GM18870 (cell line): ENCODE results near the gene TTC21A.

Experiments used
- ATAC-seq: cut with Tn5 transposase; IDR thresholded peaks from one replicate; pipeline ENCODE4 v1.9.1; 2021; ENCODE audit warnings: moderate library complexity; ENCODE audit not compliant: unreplicated experiment

The TTC21A gene

DNA sequence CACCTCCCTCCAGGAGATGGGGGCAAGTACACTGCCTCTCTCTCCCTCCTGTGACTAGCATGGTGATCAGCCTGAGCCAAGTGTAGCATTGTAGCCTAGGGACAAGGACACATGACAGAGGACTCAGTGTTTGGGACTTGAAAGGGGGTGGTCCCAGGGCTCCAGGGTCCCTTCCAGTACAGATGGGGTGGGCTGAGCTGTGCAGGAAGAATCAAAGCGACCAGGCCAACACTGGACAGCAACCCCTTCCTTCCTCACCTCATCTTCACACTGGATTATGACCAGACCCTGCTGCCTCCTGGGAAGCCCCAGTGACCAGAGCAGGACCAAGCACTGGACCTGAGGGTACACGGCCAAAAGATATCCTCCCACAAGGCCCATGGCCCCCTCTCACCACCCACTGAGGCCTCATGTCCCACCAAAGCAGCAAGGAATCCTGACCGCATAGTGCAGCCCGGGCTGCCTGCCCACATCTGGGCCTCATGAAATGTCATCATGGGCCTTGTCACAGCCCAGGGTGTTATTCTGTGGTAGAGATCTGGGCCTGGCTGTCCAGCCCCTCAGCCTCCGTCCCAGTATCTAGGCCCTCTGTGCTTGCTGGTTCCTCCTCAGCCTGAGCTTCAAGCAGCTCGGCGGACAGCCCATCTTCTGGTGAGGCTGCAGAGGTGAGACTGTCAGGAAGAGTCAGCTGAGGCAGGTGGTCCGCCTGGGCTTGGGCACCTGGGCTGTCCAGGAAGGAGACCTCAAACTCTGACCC, 9.6 kb upstream of the TTC21A start:
- no peak for ATAC-seq

DNA sequence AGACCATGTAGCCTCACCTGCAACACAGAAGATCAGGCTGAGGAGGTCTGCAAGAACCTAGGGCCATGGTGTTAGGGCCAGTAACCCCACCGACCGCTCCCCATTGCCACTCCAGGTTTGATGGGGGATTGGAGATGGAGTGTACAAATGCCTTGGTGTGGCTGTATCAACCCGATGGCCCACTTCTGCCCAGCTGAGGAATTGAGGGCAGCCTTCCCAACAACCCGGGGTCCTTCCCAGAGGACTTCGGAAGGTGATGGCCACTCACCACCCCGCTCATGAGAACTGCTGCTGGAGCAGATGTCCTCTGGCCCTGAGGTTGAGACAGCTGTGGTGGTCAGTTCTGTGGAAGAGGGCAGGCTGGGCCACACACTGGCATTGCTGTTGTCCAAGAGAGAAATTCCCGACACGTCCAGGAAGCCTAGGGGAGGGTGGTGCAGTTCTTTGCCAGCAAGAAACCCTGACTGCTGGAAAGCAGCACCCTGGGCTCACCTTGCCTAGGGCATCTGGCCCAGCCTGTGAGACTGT, 8.9 kb upstream of the TTC21A start:
- ATAC-seq = no peak

DNA sequence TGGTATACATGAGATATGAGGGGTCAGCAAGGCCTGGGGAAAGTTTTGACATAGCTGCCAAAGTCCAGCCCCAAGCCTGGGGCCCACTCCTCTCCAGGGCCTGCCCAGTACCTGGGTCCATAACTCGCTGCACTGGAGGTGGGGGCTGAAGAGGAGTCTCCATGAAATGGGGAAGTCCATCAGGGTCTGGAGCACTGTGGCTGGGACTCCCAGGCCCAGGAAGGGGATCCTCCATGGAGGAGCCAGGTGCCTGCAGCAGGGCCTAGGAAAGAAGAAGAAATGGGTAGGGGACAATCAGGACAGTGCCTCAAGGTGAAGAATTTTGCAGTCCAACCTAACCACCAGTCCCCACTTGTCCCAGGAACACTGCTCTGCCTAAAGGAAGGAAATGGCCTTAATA, 8.2 kb upstream of the TTC21A start:
- ATAC-seq = no peak

- ATAC-seq = no peak
Measured at GRCh38 chr3:39099738-39100499, 7.6 kb upstream of the TTC21A start.

DNA sequence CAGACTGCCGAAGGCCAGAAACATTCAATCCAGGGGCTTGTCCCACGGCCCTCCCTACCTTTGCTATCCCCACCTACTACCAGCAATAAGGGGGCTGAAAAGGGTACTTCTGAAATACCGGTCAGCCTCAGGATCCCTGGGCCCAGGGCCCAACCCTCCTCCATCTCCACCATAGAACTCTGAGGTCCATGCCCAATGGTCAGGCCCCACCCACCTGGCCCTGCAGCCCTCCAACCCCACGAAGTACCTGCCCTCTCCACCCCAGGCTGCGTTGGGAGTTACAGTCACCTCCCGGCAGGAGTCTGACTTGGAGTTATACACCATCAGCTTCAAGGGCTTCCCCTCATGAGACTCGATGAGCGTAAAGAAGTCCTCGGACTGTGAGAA, 7.0 kb upstream of the TTC21A start:
- no peak for ATAC-seq

GRCh38 chr3:39101022-39101689, 6.3 kb upstream of the TTC21A start:
- ATAC-seq = no peak

DNA sequence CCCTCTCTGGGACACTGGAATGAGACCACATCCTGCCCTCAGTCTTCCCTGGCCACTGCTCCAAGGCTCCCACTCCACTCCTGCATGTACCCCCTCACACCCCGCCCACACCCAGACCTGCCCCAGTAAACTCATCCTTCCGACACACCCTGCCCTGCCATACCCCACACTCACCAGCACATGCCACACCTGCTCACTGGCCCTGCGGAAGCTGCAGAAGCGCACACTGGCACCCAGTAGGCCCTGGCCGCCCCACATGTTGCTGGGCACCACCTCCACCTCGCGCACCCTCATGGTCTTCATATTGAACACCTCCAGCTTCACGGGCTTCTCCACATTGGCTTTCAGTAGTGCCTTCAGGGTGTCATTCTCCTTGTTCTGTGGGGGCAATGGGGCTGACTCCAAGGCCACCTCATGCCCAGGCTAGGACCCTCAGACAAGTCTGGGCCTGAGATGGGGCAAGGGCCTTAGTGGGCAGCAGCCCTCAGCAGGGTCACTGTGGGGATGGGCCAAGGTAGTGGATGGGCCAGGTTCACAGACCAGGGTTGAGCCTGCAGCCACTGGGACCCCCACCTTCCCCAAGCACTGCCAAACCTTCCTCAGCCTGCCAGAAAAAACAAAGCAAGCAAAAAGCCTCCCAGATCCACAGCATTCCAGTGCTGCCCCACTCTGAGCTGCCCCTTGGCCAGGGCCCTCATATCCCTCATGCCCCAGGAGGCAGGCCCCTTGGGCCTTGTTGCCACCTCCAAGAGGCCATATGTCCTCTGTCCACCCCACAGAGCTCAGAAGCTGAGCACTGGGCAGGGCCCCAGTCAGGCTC, 4.8 kb upstream of the TTC21A start:
- ATAC-seq = no peak

GRCh38 chr3:39103324-39103693, 4.2 kb upstream of the TTC21A start:
- ATAC-seq = no peak

DNA sequence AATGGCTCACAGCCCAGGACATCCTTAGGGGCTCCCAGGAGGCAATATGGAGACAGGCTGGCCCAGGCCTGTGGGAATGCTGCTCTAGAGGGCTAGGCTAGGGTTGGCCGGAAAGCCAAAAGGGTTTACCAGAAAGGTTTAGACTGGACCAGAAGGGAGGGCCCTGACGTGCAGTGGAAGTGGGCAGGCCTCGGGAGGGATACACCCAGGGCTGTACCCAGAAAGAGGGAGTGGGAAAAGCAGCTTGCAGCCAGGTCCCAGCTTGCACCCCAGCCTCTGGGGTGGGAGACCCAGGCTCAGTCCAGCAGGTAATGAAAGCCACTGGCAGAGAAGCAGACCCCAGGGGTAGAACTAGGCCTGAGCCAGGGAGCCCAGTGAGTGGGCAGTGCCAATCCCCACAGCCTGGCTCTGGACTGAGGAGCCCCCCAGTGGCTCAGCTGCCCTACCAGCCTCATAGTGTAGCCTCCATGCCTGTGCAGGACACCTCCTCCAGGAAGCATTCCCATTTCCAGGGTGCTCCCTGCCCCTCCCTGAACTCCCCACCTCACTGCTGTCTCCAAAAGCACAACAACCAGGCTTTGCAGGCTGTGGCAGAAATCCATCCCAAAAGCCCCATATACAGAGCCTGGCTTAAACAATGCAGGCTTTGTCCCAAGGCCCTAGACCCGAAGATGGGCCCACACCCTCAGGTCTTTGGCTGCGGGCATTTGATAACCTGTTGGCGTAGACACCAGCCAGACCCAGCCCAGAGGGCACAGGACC, 3.5 kb upstream of the TTC21A start:
- ATAC-seq = no peak

DNA sequence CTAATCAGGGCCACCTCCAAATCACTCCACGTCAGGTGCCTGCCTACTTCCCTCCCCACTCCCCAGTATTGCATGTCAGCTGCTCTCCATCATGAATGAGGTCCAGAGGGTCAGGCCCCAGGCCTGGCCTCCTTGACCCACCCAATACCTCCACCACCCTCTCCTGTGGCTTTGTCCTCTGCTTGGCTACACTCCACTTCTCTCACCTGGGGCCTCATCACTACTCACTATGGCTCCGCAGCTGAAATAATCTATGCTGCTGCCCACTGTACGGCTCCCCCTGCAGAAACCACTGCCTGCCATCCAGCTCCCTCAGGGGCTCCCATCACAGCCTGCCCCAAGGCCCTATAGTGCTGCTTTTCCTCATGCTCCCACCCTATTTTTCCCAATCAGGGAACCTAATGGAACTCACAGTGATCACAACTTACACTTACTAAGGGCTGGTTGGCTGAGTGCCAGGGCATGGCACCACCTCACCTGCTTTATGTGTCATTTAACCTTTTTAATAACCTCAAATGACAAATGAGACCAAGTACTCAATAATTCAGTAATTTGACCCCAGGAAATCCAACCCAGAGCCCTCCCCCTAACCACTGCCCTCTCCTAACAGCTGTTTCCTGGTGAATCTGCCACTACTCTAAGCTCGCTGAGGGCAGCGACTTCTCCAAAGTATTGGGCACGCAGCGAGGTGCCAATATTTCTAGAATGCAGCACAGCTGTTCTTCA, 2.4 kb upstream of the TTC21A start:
- no peak for ATAC-seq

GRCh38 chr3:39105687-39106063, 1.8 kb upstream of the TTC21A start:
- no peak for ATAC-seq

GRCh38 chr3:39106281-39106811, 1.1 kb upstream of the TTC21A start:
- ATAC-seq = no peak

GRCh38 chr3:39106851-39107387, 561 bp upstream of the TTC21A start:
- ATAC-seq = no peak

DNA sequence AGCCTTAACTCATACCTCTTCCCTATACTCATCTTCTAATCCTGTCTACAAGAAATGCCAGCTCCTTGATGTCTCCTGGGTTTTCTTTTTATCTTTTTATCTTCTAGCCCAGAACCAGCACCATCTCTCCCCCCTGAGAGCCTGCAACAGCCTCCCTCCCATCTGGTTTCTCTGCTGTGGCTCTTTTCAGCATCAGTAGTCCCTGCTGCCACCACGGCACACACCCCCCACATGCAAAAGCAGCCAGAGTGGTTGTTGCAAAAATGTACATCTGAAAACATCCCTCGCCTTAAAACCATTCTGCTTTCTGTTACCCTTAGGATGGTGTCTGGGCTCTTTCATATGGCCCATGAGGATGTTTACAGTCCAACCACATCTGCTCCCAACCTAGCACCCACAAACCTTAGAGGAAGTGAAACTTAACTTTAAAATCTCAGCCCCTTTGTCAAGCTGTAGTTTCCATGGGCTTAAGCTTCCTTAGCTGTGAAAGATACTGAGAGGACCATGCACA, 775 bp downstream of the TTC21A start:
- peak; percentile 88 for ATAC-seq

DNA sequence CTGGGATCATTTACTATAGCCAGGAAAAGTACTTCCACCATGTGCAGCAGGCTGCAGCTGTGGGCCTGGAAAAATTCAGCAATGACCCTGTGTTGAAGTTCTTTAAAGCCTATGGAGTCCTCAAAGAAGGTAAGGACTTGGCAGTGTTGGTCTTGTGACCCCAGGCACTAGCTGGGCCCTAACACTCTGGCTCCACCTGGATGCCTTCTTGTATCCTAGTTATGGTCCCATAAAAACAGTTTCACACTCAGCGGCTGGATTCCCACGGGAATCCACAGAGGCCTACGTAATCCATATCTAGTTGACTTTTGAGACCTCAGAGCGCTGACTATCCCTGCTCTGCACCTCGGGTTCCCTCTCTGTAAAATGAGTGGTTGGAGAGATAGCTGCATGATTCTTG, 1.6 kb downstream of the TTC21A start:
- no peak for ATAC-seq

DNA sequence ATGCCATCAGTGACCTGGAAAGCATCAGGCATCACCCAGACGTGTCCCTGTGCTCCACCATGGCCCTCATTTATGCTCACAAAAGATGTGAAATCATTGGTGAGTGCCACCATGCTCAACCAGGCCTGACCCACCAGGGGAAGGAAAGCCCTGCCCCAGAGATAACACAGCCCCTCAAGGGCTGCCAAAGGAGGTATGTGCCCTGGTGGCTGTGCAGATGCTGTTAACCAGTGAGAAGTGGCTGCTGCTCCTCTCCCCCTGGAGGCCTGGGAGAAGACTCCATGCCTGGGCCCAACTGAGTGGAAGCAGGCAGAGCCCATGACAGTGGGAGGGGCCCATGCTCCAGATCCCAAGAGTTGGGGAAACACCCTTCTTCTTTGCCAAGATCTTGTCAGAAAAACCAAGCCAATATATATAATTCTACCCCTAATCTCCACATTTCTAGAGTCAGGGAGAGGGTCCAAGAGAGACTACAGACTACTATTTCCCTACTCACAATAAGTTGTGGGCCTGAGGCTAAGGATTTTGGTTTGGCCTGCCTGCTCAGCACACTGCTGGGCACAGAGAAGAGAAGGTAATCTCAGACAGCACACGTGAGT, 2.7 kb downstream of the TTC21A start:
- no peak for ATAC-seq

- no peak for ATAC-seq
Measured at GRCh38 chr3:39112113-39112512, 4.6 kb downstream of the TTC21A start.

DNA sequence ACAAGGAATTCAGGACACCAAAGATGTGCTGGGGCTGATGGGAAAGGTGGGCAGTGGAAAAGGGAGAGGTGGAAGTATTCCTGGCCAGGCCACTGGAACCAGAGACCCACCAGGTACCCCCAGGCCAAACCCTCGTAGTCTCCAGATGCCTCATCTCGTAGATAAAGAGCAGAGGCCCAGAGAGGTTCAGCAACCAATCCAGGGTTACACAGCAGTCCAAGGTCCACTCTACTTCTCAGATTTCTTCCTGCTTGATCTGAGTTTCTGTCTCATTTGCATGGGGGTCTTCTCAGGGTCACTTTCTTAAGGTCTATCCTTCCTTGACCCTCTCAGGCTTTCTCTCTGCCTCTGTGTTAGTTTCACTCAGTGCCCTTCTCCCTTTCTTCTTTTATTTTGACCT, 5.1 kb downstream of the TTC21A start:
- no peak for ATAC-seq
